Urinary bladder (tissue), 4 donors: ENCODE results near the gene ATXN7L1. TPM values are rescaled to one million over a fixed set of nuclear protein-coding genes. Genes with fewer than 3 reads are reported as not detected.

Experiments used
- DNase-seq: peaks from one replicate; pipeline ENCODE4 v3.0.0-alpha.2; 2015; ENCODE audit errors: extremely low spot score
- H3K27ac ChIP-seq: one replicate; pipeline ENCODE4 v1.5.1; 2013; ENCODE audit warnings: low read depth, mild to moderate bottlenecking, moderate library complexity
- H3K36me3 ChIP-seq: one replicate; pipeline ENCODE4 v1.6.1; 2013; ENCODE audit warnings: mild to moderate bottlenecking, moderate library complexity; ENCODE audit not compliant: insufficient read depth
- H3K4me1 ChIP-seq: one replicate; pipeline ENCODE4 v1.6.1; 2013; ENCODE audit warnings: mild to moderate bottlenecking, moderate library complexity; ENCODE audit not compliant: insufficient read depth
- H3K4me3 ChIP-seq: one replicate; pipeline ENCODE4 v1.5.1; 2013; ENCODE audit warnings: low read depth, low read length
- WGBS: extraction: QIAGEN DNeasy Blood & Tissue Kit; methylation state at CpG from one replicate; pipeline ENCODE4 v1.1.7; 2013; 5-methylcytosine and 5-hydroxymethylcytosine counted together
- polyA plus RNA-seq: library from polyadenylated mRNA; stranded (reverse); fragments of 200-250 nt; gene quantifications from one replicate; pipeline ENCODE4 v1.2.3, GENCODE V29; 2013
- total RNA-seq: library from RNA; depleted of rRNA; stranded (reverse); fragments of >200 nt; gene quantifications from one replicate; pipeline ENCODE4 v1.2.3, GENCODE V29; 2014
- donor health status: healthy with polysubstance abuse.
- donor health status: healthy.

The ATXN7L1 gene
- total and polyA plus RNA-seq, 2 donors = 7.1 to 19.3 TPM

DNA sequence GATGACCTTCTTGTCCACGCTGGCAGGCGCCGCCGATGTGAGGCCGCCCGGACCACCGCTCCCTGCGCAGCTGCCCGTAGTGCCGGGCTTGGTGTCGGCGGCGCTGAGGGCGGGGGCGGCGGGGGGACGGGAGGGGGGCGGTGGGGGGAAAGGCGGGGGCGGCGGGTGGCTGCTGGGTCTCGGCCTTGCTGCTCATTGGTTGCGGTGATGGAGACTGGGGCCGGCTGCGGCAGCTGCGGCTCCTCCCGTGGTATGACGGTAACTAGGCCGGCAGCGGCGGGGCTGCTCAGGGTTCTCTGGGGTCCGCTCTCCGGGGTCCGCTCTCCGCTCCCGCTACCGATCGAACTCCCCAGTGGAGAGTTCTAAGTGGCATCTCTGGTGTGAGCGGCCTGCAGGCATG, 293.3 kb downstream of the ATXN7L1 start:
- no peaks in the 10 kb centered on the region for H3K36me3 ChIP-seq
- H3K4me3 ChIP-seq = no peak overlapping the region
- no peak overlapping the region for H3K27ac ChIP-seq
- WGBS = 82% methylated on average over 39 of the region's 39 CpGs
- no peaks in the 10 kb centered on the region for H3K4me1 ChIP-seq
- DNase-seq = no peak

DNA sequence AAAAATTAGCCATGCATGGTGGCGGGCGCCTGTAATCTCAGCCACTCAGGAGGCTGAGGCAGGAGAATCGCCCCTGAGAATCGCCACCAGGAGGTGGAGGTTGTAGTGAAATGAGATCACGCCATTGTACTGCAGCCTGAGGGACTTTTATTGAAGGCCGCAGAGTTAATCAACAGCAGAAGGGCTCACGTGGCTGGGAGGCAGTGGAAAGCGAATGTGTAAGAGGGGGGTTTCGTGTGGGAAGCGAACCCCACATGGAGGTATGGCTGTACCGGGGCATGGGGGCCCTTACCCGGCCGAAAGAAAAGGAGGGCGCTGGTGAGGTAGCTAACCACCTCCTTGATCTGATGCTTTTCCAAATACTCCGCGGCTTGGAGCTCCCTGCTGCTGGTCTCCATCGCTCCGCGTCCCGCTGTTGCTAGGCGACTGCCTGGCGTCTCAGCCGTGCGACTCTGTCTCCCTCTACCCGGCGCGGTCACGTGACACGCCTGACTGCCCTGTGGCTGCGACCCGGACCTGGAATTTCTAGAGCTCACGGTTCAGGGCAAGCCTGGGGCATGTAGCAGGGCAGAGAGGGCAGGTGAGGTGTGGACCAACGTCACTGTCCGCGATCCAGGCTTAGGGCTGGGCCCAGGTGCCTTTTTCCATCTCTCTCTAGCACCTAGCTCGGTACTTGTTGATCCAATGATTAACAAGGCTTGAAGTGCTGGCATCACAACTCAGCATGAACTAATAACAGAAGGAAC, 295.2 kb downstream of the ATXN7L1 start, which contains the start of gene EFCAB10:
EFCAB10 (minus strand) TSS at position 428 of the 746 bp plus-strand sequence; CDS start at position 398, 30 bp downstream.
- H3K27ac ChIP-seq = no peak within 1 kb of the TSS
- WGBS = 12% methylated on average over 36 of the region's 36 CpGs
- no peaks in the 10 kb centered on the region for H3K36me3 ChIP-seq
- no peak within 1 kb of the TSS for H3K4me3 ChIP-seq
- H3K4me1 ChIP-seq = no peaks in the 10 kb centered on the region
- no peak for DNase-seq

DNA sequence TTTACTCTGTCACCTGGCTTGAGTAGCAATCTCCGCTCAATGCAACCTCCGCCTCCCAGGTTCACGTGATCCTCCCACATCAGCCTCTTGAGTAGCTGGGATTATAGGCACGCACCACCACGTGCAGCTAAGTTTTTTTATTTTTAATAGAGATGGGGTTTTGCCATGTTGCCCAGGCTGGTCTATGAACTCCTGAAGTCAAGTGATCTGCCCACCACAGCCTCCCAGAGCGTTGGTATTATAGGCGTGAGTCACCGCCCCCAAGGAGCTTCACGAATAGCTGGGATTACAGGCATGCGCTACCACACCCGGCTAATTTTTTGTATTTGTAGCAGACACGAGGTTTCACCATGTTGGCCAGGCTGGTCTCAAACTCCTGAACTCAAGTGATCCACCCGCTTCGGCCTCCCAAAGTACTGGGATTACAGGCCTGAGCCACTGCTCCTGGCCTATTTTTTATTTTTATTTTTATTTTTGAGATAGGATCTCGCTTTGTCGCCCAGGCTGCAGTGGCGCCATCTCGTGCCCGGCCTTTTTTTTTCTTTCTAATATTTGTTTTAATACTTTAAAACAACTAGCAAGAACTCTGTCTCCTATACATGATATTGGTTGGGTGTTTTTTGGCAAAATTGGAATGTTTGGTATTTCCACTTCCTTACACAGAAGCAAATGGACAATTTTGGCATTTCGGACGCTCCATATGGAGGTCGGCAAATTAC, 296.2 kb downstream of the ATXN7L1 start:
- 87% methylated on average over 22 of the region's 22 CpGs for WGBS
- Histone ChIP-seq H3K4me3 (no peak overlapping the region), H3K36me3 (no peaks in the 10 kb centered on the region), H3K4me1 (no peaks in the 10 kb centered on the region), H3K27ac (no peak overlapping the region)
- no peak for DNase-seq

DNA sequence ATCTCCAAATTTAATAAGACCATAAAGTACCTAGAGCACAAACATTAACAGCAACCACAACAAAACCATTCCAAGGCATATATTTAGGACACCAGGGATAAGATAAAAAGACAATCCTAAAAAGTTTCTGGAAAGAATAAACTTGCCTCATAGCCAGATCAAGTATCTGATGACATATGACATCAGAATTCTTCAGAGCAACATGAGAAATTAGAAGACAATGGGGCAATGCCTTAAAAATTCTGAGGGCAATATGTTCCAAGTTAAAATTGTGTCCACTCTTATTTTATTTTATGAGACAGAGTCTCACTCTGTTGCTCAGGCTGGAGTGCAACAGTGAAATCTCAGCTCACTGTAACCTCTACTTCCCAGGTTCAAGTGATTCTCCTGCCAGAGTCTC, 297.9 kb downstream of the ATXN7L1 start:
- Histone ChIP-seq H3K27ac (no peak overlapping the region), H3K4me1 (no peaks in the 10 kb centered on the region), H3K4me3 (no peak overlapping the region), H3K36me3 (no peaks in the 10 kb centered on the region)
- no peak for DNase-seq

DNA sequence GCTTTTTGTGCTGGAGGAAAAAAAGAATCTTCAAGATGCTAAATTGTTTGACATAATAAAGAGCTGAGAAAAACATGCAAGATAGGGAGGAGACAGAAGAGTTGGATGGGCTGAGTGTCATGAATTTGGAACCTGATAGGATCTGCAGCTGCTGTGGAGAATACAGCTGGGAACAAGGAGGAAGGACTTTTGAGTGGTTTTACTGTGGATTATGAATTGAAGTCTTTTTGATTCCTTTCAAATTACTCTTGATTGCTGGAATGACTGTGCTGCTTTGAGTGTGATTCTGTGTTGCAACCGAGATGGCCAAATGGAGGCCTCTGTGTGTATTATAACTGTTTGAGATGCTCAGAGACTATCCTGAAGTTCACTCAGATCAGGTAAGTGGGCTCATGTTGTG, 299.1 kb downstream of the ATXN7L1 start:
- no peaks in the 10 kb centered on the region for H3K4me1 ChIP-seq
- H3K36me3 ChIP-seq = no peaks in the 10 kb centered on the region
- no peak for DNase-seq
- H3K4me3 ChIP-seq = no peak overlapping the region
- 61% methylated on average over 1 of the region's 1 CpG for WGBS
- H3K27ac ChIP-seq = no peak overlapping the region

DNA sequence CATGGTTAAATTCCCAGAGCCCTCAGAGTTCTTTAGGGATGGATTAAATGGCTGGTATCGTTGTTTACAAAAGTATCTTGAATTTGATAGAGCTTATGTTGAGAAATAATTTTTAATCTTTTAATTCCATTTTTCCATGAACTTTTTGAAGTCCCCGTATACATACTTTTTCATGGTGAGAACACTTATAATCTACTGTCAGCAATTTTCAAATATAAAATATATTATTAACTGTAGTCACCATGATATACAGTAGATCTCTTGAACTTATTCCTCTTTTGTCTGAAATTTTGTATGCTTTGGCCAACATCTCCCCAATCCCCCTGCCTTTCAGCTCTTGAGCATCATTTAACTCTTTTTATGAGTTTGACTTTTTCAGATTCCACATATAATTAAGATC, 304.5 kb downstream of the ATXN7L1 start:
- no peak overlapping the region for H3K27ac ChIP-seq
- WGBS = 85% methylated on average over 2 of the region's 2 CpGs
- H3K36me3 ChIP-seq = no peaks in the 10 kb centered on the region
- DNase-seq = no peak
- H3K4me3 ChIP-seq = no peak overlapping the region
- H3K4me1 ChIP-seq = no peaks in the 10 kb centered on the region

DNA sequence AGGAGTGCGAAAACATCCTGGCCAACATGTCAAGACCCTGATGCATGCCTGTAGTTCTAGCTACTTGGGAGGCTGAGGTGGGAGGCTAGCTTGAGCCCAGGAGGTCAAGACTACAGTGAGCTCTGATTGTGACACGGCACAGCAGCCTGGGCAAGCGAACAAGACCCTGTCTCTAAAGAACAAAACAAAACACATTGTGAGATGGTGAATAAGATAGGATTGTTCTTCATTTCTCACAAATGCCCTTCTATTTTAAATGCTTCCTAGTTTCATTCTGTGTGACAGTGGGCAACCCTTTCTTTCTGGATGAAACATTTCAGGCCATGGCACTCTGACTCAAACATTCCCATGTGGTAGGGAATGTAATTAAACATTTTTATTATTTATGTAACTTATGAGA, 308.6 kb downstream of the ATXN7L1 start:
- Histone ChIP-seq H3K27ac (no peak overlapping the region), H3K36me3 (peaks cover 4% of the 10 kb centered on the region)
- 89% methylated on average over 3 of the region's 3 CpGs for WGBS

DNA sequence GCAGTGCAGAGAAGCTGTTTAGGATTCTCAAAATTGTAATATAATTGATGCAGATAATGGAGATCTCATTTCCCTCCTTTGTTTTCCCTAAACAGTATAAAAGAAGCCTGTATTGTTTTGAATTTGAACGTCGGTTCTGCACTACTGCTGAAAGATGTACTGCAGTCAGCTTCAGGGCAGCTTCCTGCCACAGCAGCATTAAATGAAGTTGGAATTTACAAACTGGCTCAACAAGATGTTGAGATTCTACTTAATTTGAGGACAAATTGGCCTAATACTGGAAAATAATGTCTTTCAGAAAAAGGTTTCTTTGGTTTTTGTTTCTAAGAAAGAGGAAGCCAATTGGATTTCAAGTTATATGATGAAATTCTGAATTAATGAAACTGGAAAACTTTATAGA, 309.4 kb downstream of the ATXN7L1 start:
- WGBS = 61% methylated on average over 2 of the region's 2 CpGs
- DNase-seq = no peak
- Histone ChIP-seq H3K36me3 (peaks cover 4% of the 10 kb centered on the region), H3K27ac (no peak overlapping the region), H3K4me1 (no peaks in the 10 kb centered on the region), H3K4me3 (no peak overlapping the region)

More for the DNA sequence above, 308.6 kb downstream of the ATXN7L1 start:
- Histone ChIP-seq H3K4me1 (no peaks in the 10 kb centered on the region), H3K4me3 (no peak overlapping the region)
- no peak for DNase-seq

DNA sequence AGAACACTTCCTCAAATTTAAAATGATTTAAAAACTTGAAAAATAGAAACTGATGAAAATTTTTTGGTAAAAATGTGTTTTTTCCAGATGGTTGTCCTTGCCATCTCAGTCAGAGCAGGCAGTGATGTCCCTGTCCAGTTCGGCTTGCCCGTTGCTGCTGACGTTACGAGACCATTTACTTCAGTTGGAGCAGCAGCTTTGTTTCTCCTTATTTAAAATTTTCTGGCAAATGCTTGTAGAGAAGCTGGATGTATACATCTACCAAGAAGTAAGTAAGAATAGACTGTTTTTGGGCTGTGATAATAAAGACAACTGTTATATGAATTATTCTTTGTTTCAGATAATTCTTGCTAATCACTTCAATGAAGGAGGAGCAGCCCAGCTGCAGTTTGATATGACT, 311.2 kb downstream of the ATXN7L1 start:
- Histone ChIP-seq H3K36me3 (peaks cover 4% of the 10 kb centered on the region), H3K4me1 (no peaks in the 10 kb centered on the region), H3K27ac (no peak overlapping the region), H3K4me3 (no peak overlapping the region)
- no peak for DNase-seq
- WGBS = 99% methylated on average over 4 of the region's 4 CpGs

DNA sequence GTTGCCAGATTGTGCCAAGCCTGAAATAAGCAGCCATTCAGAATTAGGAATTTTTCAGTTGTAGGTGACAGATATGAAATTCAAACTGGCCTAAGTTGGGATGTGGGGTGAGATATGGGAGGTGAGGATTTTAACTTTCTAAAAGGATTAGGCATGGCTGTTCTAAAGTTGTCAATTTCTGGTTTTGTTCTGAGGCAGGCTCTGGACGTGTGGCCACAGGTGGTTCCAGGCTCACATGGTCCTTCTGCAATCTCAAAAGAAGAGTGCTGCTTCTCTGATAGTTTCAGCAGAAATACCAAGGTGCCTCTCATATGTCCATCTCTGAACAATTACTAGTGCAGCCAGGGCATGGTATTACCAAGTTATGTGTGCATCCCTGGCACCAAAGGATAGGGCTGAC, 316.5 kb downstream of the ATXN7L1 start:
- Histone ChIP-seq H3K27ac (no peak overlapping the region), H3K4me3 (no peak overlapping the region), H3K36me3 (peaks cover 4% of the 10 kb centered on the region), H3K4me1 (no peaks in the 10 kb centered on the region)
- DNase-seq = no peak
- 87% methylated on average over 1 of the region's 1 CpG for WGBS

Other genes with a start within 250 kb of the ATXN7L1 start
- gene CDHR3, start 86.7 kb upstream of the ATXN7L1 start, total RNA-seq = 10.8 TPM
- 4.0 TPM for gene CDHR3, start 86.7 kb upstream of the ATXN7L1 start, polyA plus RNA-seq
- gene SYPL1, start 235.7 kb upstream of the ATXN7L1 start, total RNA-seq = 113 TPM
- 133 TPM for gene SYPL1, start 235.7 kb upstream of the ATXN7L1 start, polyA plus RNA-seq